HepG2 (cell line): ENCODE results near the gene DYNC1LI2. TPM values are rescaled to one million over a fixed set of nuclear protein-coding genes. Genes with fewer than 3 reads are reported as not detected.

Experiments used
- AKNA ChIP-seq: sonication (generic); formaldehyde crosslinking; IDR thresholded peaks from 2 replicates; pipeline ENCODE4 v1.4.0; 2020; ENCODE audit warnings: missing genetic modification reagents, borderline replicate concordance
- DRAP1 ChIP-seq: IDR thresholded peaks from 2 replicates; pipeline ENCODE4 v1.6.1; 2016; ENCODE audit warnings: missing genetic modification reagents, missing compliant biosample characterization
- IKZF1 ChIP-seq: fragments of 450-650 bp; IDR thresholded peaks from 2 replicates; pipeline ENCODE4 v1.7.1; 2016
- KLF12 ChIP-seq: sonication (generic); formaldehyde crosslinking; IDR thresholded peaks from 2 replicates; pipeline ENCODE4 v1.4.0; 2020; ENCODE audit warnings: missing genetic modification reagents, borderline replicate concordance
- MTF2 ChIP-seq: sonication (generic); formaldehyde crosslinking; IDR thresholded peaks from 2 replicates; pipeline ENCODE4 v1.5.0; 2020; ENCODE audit warnings: missing genetic modification reagents, borderline replicate concordance
- RCOR2 ChIP-seq: IDR thresholded peaks from 2 replicates; pipeline ENCODE4 v1.6.1; 2016; ENCODE audit warnings: missing biosample characterization, missing genetic modification reagents
- SAP130 ChIP-seq: IDR thresholded peaks from 2 replicates; pipeline ENCODE4 v1.6.1; 2016; ENCODE audit warnings: low read depth
- SRY ChIP-seq: sonication (generic); formaldehyde crosslinking; IDR thresholded peaks from 2 replicates; pipeline ENCODE4 v1.8.0; 2022; ENCODE audit warnings: mild to moderate bottlenecking, missing genetic modification reagents
- STAT5B ChIP-seq: sonication (generic); formaldehyde crosslinking; IDR thresholded peaks from 2 replicates; pipeline ENCODE4 v1.4.0; 2020; ENCODE audit warnings: missing genetic modification reagents
- THAP9 ChIP-seq: sonication (generic); formaldehyde crosslinking; IDR thresholded peaks from 2 replicates; pipeline ENCODE4; 2020; ENCODE audit warnings: missing genetic modification reagents, mild to moderate bottlenecking, borderline replicate concordance
- THRA ChIP-seq: sonication (generic); formaldehyde crosslinking; IDR thresholded peaks from 2 replicates; pipeline ENCODE4 v1.4.0; 2020; ENCODE audit warnings: missing genetic modification reagents, borderline replicate concordance
- ZBTB25 ChIP-seq: IDR thresholded peaks from 2 replicates; pipeline ENCODE4 v1.6.1; 2018; ENCODE audit warnings: missing genetic modification reagents
- ZHX1 ChIP-seq: sonication (generic); formaldehyde crosslinking; IDR thresholded peaks from 2 replicates; pipeline ENCODE4 v1.8.1; 2022; ENCODE audit warnings: low read depth, mild to moderate bottlenecking, missing genetic modification reagents
- polyA plus RNA-seq, 8 experiments: library from polyadenylated mRNA; depleted of rRNA in 3 of 8; stranded (reverse) in 7 of 8; unstranded in 1 of 8; fragments of >200 nt; fragmentation: Illumina TruSeq in 4 of 8; extraction: Trizol in 4 of 8; gene quantifications; 2 replicates each; pipeline versions ENCODE4 v1.2.1 to v1.2.3, GENCODE V29; 2011 to 2016; ENCODE audit warnings: low read depth in 4 of 8, missing spikeins in 1 of 8, mixed read lengths in 1 of 8; ENCODE audit not compliant: insufficient read depth in 1 of 8
- total RNA-seq, 5 experiments: library from RNA; depleted of rRNA; stranded (reverse); fragments of >200 nt; fragmentation: Illumina TruSeq; extraction: Trizol; gene quantifications; 2 replicates each; pipeline ENCODE4 v1.2.3, GENCODE V29; 2016; ENCODE audit warnings: low read depth in 1 of 5

The DYNC1LI2 gene
- total and polyA plus RNA-seq, 2 of the 13 experiments (the other 11 are each of a cell fraction or from before 2014, with no cell fraction given), result 65.5 to 135 TPM

DNA sequence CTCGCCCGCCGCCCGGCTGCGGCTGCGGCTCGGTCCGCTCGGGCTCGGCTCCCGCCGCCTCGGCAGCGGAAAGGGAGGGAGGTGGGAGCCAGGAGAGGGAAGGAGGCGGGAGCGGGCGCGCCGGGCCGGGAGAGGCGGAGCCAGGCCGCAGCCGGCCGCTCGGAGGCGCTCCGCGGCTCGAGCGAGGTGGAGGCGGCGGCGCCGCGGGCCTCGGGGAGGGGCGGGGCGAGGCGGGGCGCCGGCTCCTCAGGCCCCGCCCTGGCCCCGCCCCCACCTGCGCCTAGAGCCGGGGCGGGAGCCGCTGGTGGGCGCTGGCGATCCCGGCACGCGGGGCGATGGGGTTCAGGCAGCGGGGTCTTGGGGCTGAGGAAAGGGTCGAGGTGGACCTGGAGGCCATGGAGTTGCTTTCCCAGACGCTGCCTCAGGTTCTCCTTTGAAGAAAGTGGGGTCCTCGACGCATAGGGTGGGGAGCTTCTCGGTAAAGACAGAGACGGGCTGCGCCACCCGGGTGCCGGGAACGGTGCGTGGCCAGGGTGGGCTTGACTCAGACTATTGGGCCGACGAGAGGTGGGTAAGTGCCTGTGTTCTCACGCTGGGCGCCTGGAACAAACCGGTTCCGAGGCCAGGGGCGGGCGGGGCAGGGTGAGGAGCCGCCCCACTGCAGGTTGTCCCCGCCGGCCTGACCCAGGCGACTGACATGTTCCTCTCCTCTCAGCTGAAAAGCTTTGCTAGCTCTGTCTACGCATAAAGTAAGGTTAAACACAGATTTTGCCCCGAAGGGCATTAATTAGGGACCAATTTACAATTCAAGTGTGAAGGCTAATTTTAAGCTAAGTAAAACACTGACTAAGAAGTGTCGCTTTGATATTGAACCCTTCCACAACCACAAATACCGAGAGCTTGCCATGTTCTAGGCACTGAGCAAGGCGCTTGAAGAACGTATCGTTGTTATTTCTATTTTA lies 54.5 kb downstream of the DYNC1LI2 start, which contains the start of gene CMTM4 (continued):
- TF ChIP-seq ZHX1 (no peak), AKNA (CRISPR knock-in tag) (no peak), THAP9 (CRISPR knock-in tag) (peak; percentile 53; the same call in 1 of the 2 replicates), KLF12 (CRISPR knock-in tag) (peak; percentile 24; the same call in 1 of the 2 replicates), SAP130 (CRISPR knock-in tag) (peak; percentile 10; the same call in 1 of the 2 replicates), IKZF1 (no peak), DRAP1 (CRISPR knock-in tag) (no peak), RCOR2 (no peak), THRA (CRISPR knock-in tag) (no peak), STAT5B (CRISPR knock-in tag) (no peak), ZBTB25 (no peak), SRY (CRISPR knock-in tag) (peak; percentile 22; the same call in 1 of the 2 replicates), MTF2 (CRISPR knock-in tag) (0 out of 2 replicates have a peak, but pooled peaks have one; percentile 18)
